AG04450 (cell line): Measurements from ENCODE around the gene MUC15. TPM values are rescaled to one million over a fixed set of nuclear protein-coding genes. Genes with fewer than 3 reads are reported as not detected.

ENCODE experiments used
- CTCF ChIA-PET: fragments of 300-600, 350-600 bp; formaldehyde crosslinking; extraction: SDS; loops from one replicate; lab custom pipeline; 2022; ENCODE audit warnings: antibody characterized with exemption, inconsistent platforms; lab: Charles Lee
- POLR2A ChIA-PET: fragments of 350-600 bp; formaldehyde crosslinking; extraction: SDS; loops from one replicate; lab custom pipeline; 2021; ENCODE audit warnings: antibody characterized with exemption, inconsistent platforms; lab: Yijun Ruan, JAX
- DNase-seq: peaks from one replicate; pipeline ENCODE4 v3.0.0-alpha.2; 2011; ENCODE audit warnings: low read depth, low spot score
- H3K27ac ChIP-seq: one replicate; pipeline ENCODE4 v1.5.1; 2012; ENCODE audit warnings: low read depth, low read length, control low read depth
- H3K27me3 ChIP-seq: one replicate; pipeline ENCODE4 v1.6.0; 2012; ENCODE audit warnings: low read length; ENCODE audit not compliant: control insufficient read depth, insufficient read depth
- H3K4me3 ChIP-seq: 2 replicates; pipeline ENCODE4 v1.5.1; 2011; ENCODE audit warnings: mild to moderate bottlenecking, low read depth, low read length, control low read depth
- H3K9me3 ChIP-seq: 2 replicates; pipeline ENCODE4 v1.5.1; 2012; ENCODE audit warnings: low read length; ENCODE audit not compliant: control insufficient read depth, insufficient read depth
- polyA plus RNA-seq: library from polyadenylated mRNA; depleted of rRNA; stranded (reverse); fragments of >200 nt; gene quantifications from 2 replicates; pipeline ENCODE4 v1.2.3, GENCODE V29; 2011
- TF ChIP-seq, protein P1 (sequence below): IDR thresholded peaks from 2 replicates; pipeline ENCODE4 v1.5.1; 2011; ENCODE audit warnings: low read depth, low read length, control low read depth, inconsistent platforms

The MUC15 gene
- polyA plus RNA-seq, 1 experiment, result not detected

DNA sequence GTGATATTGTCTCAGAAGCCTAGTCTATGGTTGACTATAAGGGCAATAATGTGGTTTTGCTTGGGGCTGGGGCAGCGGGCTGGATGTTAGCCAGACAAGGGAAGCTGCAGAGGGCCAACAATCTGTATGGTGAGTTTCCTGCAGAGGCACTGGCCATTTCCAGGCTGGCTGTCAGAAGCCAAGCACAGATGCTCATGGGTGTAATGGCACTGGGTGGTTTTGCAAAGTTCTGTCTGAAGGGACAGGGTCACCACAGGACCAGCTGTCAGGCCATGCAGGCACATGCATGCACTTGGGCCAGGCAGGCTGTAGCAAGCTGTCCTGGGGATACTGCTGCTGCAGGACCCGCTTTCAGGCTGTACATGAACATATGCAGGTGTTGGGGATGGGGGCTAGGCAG is 41.7 kb upstream of the MUC15 start:
- TF ChIP-seq, protein P1, sequence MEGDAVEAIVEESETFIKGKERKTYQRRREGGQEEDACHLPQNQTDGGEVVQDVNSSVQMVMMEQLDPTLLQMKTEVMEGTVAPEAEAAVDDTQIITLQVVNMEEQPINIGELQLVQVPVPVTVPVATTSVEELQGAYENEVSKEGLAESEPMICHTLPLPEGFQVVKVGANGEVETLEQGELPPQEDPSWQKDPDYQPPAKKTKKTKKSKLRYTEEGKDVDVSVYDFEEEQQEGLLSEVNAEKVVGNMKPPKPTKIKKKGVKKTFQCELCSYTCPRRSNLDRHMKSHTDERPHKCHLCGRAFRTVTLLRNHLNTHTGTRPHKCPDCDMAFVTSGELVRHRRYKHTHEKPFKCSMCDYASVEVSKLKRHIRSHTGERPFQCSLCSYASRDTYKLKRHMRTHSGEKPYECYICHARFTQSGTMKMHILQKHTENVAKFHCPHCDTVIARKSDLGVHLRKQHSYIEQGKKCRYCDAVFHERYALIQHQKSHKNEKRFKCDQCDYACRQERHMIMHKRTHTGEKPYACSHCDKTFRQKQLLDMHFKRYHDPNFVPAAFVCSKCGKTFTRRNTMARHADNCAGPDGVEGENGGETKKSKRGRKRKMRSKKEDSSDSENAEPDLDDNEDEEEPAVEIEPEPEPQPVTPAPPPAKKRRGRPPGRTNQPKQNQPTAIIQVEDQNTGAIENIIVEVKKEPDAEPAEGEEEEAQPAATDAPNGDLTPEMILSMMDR, result no peak
- Histone ChIP-seq H3K4me3 (no peak overlapping the region), H3K27ac (no peak overlapping the region), H3K27me3 (no peaks in the 10 kb centered on the region), H3K9me3 (no peaks in the 10 kb centered on the region)
- no peak for DNase-seq
- ChIA-PET CTCF (no interaction called here), POLR2A (no interaction called here)

DNA sequence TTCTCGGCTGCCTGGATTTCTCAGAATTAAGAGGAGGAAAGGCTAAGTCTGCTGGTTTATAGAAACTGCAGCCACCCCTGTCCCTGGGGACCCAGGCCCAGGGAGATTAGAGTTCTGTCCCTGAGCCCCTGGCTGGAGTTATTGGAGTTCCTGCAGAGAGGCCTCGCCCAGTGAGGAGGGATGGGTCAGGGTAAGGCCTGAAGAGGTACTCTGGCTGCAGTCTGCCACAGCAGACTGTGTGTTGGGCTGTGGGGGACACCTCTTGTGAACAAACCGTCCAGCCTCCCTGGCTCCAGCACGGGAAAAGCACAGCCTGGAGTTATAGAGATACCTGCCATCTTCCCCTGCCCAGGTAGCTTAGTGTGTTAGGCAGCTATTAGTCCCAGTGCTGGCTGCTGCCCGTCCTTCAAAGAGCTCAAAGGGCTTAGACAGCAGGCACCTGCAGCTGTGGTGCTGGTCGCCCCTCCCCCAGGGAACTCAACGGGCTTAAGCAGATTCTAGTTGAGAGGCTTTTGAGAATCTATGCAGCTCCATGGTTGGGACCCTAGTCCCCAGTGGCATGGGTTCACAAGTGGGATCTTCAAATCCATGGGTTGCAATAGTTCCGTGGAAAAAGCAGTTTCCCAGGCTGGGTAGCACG is 36.6 kb upstream of the MUC15 start:
- H3K27ac ChIP-seq, result no peak overlapping the region
- no peaks in the 10 kb centered on the region for H3K27me3 ChIP-seq
- no peak for DNase-seq
- POLR2A ChIA-PET, result no interaction called here
- no peaks in the 10 kb centered on the region for H3K9me3 ChIP-seq
- CTCF ChIA-PET, result no interaction called here
- TF ChIP-seq, protein P1, result no peak
- H3K4me3 ChIP-seq, result no peak overlapping the region

DNA sequence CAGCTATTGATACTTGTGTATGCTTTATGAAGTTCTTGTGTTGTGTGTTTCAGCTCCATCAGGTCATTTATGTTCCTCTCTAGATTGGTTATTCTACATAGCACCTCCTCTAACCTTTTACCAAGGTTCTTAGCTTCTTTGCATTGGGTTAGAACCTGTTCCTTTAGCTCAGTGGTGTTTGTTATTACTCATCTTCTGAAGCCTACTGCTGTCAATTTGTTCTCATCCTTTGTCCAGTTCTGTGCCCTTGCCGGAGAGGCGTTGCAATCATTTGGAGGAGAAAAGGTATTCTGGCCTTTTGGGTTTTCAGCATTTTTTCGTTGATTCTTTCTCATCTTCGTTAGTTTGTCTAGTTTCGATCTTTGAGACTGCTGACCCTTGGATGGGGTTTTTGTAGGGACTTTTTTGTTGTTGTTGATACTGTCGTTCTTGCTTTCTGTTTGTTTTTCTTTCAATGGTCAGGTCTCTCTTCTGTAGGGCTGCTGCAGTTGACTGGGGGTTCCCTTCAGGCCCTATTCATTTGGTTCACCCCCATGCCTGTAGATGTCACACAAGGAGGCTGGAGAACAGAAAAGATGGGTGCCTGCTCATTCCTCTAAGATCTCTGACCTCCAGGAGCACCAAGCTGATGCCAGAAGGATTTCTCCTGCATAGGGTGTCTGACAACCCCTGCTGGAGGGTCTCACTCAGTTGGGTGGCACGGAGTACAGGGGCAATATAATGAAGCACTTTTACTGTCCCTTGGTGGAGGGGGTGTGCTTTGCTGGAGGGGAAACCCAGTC is 35.9 kb upstream of the MUC15 start:
- Histone ChIP-seq H3K27me3 (no peaks in the 10 kb centered on the region), H3K4me3 (no peak overlapping the region), H3K9me3 (no peaks in the 10 kb centered on the region), H3K27ac (no peak overlapping the region)
- DNase-seq, result no peak
- TF ChIP-seq, protein P1, result no peak
- POLR2A ChIA-PET, result no interaction called here
- CTCF ChIA-PET, result no interaction called here

DNA sequence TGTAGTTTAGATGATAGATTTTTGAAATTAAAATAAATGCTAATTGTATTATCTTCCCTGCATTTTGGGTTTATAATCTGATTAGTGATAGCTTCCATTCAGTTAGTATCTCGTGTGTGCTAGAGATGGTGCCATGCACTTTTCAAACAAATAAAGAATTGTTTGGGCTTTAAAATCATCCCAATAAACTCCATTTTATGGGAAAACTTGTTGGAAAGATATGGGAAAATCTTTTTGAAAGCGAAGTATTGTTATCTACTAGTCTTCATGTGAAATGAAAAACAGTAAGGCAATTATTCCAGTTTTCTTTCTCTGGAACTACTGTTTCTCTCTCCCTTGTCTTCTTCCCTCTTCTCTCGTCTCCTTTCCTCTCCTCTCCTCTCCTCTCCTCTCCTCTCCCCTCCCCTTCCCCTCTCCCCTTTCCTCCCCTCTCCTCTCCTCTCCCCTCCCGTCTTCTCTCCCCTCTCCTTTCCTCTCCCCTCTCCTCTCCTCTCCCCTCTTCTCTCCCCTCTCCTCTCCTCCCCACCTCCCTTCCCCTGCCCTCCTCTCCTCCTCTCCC is 27.9 kb upstream of the MUC15 start:
- TF ChIP-seq, protein P1, result no peak
- ChIA-PET CTCF (no interaction called here), POLR2A (no interaction called here)
- DNase-seq, result no peak
- H3K27me3 ChIP-seq, result no peaks in the 10 kb centered on the region
- H3K4me3 ChIP-seq, result no peak overlapping the region
- no peaks in the 10 kb centered on the region; the same call in 1 of the 2 replicates for H3K9me3 ChIP-seq
- no peak overlapping the region for H3K27ac ChIP-seq

DNA sequence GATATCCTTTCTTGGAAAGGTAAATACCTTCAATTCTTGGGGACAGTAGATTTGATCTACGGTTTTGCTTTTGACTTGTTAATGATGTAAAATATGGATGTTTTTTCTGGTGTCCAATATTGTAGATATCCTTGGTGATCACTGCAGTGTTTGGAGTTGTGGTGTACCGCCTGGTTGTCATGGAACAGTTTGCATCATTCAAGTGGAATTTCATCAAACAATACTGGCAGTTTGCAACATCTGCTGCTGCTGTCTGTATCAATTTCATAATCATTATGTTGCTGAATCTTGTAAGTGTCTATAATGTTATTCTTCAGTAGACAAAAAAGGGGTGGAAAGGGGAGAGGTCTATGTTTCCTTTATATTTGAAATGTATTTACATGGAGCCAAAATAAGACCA is 27.4 kb upstream of the MUC15 start:
- TF ChIP-seq, protein P1, result no peak
- H3K27ac ChIP-seq, result no peak overlapping the region
- no peak for DNase-seq
- CTCF ChIA-PET, result no interaction called here
- H3K9me3 ChIP-seq, result no peaks in the 10 kb centered on the region; the same call in 1 of the 2 replicates
- H3K4me3 ChIP-seq, result no peak overlapping the region
- no peaks in the 10 kb centered on the region for H3K27me3 ChIP-seq
- POLR2A ChIA-PET, result no interaction called here
